ENCODE measurements around the gene ARHGAP9.
"Not testable (repeated sequence)": the region's sequence is repeated elsewhere in the genome, so short reads cannot be mapped to it uniquely, and the experiment has no call there.

Gene ARHGAP9

GRCh38 chr12:57511161-57511560 lies 31.5 kb upstream of the ARHGAP9 start:
- H3K36me3 ChIP-seq (ENCODE audit: control insufficient read depth in 2 of 2, insufficient read depth in 2 of 2, low read length in 2 of 2): peaks cover 40 to 55% of the 10 kb centered on the region in 2 donors

GRCh38 chr12:57507796-57508195 lies 28.1 kb upstream of the ARHGAP9 start:
- peaks cover 27 to 49% of the 10 kb centered on the region in 2 donors for H3K36me3 ChIP-seq (ENCODE audit: control insufficient read depth in 2 of 2, insufficient read depth in 2 of 2, low read length in 2 of 2)
- not testable (repeated sequence) for H3K9me3 ChIP-seq (ENCODE audit: control insufficient read depth in 2 of 2, low read length in 2 of 2); H3K4me3 ChIP-seq (ENCODE audit: low read length in 2 of 2); H3K4me1 ChIP-seq (ENCODE audit: control insufficient read depth in 2 of 2, insufficient read depth in 2 of 2, low read length in 2 of 2); H3K27ac ChIP-seq (ENCODE audit: low read depth in 2 of 2, low read length in 2 of 2); H3K9ac ChIP-seq (ENCODE audit: low read depth in 1 of 2, low read length in 2 of 2); H3K27me3 ChIP-seq (ENCODE audit: control insufficient read depth in 2 of 2, insufficient read depth in 2 of 2, low read length in 2 of 2)

More at GRCh38 chr12:57511161-57511560, 31.5 kb upstream of the ARHGAP9 start:
- H3K9ac ChIP-seq (ENCODE audit: low read depth in 1 of 2, low read length in 2 of 2): no peak overlapping the region
- no peak overlapping the region for H3K27ac ChIP-seq (ENCODE audit: low read depth in 2 of 2, low read length in 2 of 2)
- H3K4me1 ChIP-seq (ENCODE audit: control insufficient read depth in 2 of 2, insufficient read depth in 2 of 2, low read length in 2 of 2): no peaks in the 10 kb centered on the region
- H3K9me3 ChIP-seq (ENCODE audit: control insufficient read depth in 2 of 2, low read length in 2 of 2): no peaks in the 10 kb centered on the region
- no peaks in the 10 kb centered on the region for H3K27me3 ChIP-seq (ENCODE audit: control insufficient read depth in 2 of 2, insufficient read depth in 2 of 2, low read length in 2 of 2)
- H3K4me3 ChIP-seq (ENCODE audit: low read length in 2 of 2): no peak overlapping the region

- H3K27me3 ChIP-seq (ENCODE audit: control insufficient read depth in 2 of 2, insufficient read depth in 2 of 2, low read length in 2 of 2); H3K9ac ChIP-seq (ENCODE audit: low read depth in 1 of 2, low read length in 2 of 2); H3K27ac ChIP-seq (ENCODE audit: low read depth in 2 of 2, low read length in 2 of 2); H3K4me1 ChIP-seq (ENCODE audit: control insufficient read depth in 2 of 2, insufficient read depth in 2 of 2, low read length in 2 of 2); H3K4me3 ChIP-seq (ENCODE audit: low read length in 2 of 2); H3K9me3 ChIP-seq (ENCODE audit: control insufficient read depth in 2 of 2, low read length in 2 of 2): not testable (repeated sequence)
- peaks cover 20 to 43% of the 10 kb centered on the region in 2 donors for H3K36me3 ChIP-seq (ENCODE audit: control insufficient read depth in 2 of 2, insufficient read depth in 2 of 2, low read length in 2 of 2)
Observed at GRCh38 chr12:57506541-57506940, 26.9 kb upstream of the ARHGAP9 start.

DNA sequence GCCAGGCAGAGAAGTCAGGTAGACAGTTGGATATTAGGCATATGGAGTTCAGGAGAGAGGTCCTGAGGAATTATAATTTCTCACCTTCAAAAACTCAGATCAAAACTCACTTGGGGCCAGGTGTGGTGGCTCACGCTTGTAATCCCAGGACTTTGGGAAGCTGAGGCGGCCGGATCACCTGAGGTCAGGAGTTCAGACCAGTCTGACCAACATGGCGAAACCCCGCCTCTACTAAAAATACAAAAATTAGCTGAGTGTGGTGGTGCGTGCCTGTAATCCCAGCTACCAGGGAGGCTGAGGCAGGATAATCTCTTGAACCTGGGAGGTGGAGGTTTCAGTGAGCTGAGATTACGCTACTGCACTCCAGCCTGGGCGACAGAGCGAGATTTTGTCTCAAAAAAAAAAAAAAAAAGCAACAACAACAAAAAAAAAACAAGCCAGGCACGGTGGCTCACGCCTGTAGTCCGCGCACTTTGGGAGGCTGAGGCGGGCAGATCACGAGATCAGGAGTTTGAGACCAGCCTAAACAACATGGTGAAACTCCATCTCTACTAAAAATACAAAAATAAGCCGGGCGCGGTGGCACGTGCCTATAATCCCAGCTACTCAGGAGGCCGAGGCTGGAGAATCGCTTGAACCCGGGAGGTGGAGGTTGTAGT lies 22.8 kb upstream of the ARHGAP9 start:
- H3K9me3 ChIP-seq (ENCODE audit: control insufficient read depth in 2 of 2, low read length in 2 of 2); H3K4me1 ChIP-seq (ENCODE audit: control insufficient read depth in 2 of 2, insufficient read depth in 2 of 2, low read length in 2 of 2); H3K4me3 ChIP-seq (ENCODE audit: low read length in 2 of 2); H3K27me3 ChIP-seq (ENCODE audit: control insufficient read depth in 2 of 2, insufficient read depth in 2 of 2, low read length in 2 of 2); H3K9ac ChIP-seq (ENCODE audit: low read depth in 1 of 2, low read length in 2 of 2); H3K27ac ChIP-seq (ENCODE audit: low read depth in 2 of 2, low read length in 2 of 2): not testable (repeated sequence)
- peaks cover 41 to 61% of the 10 kb centered on the region in 2 donors for H3K36me3 ChIP-seq (ENCODE audit: control insufficient read depth in 2 of 2, insufficient read depth in 2 of 2, low read length in 2 of 2)

DNA sequence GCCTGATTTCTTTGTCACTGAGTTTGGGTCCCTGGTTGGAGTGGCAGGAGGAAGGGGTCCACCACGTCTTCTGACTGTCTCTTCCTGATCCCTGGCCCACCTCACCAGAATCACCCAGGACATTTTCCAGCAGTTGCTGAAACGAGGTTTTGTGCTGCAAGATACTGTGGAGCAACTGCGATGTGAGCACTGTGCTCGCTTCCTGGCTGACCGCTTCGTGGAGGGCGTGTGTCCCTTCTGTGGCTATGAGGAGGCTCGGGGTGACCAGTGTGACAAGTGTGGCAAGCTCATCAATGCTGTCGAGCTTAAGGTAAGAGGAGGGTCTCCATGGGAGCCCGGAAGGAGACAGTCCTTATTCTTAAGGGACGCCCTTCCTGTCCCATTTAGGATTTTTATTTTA lies 20.5 kb upstream of the ARHGAP9 start:
- Histone ChIP-seq H3K36me3 (ENCODE audit: control insufficient read depth in 2 of 2, insufficient read depth in 2 of 2, low read length in 2 of 2) (peaks cover 45 to 51% of the 10 kb centered on the region in 2 donors), H3K4me1 (ENCODE audit: control insufficient read depth in 2 of 2, insufficient read depth in 2 of 2, low read length in 2 of 2) (no peaks in the 10 kb centered on the region), H3K9me3 (ENCODE audit: control insufficient read depth in 2 of 2, low read length in 2 of 2) (no peaks in the 10 kb centered on the region), H3K4me3 (ENCODE audit: low read length in 2 of 2) (no peak overlapping the region), H3K9ac (ENCODE audit: low read depth in 1 of 2, low read length in 2 of 2) (no peak overlapping the region), H3K27ac (ENCODE audit: low read depth in 2 of 2, low read length in 2 of 2) (no peak overlapping the region), H3K27me3 (ENCODE audit: control insufficient read depth in 2 of 2, insufficient read depth in 2 of 2, low read length in 2 of 2) (no peaks in the 10 kb centered on the region)

DNA sequence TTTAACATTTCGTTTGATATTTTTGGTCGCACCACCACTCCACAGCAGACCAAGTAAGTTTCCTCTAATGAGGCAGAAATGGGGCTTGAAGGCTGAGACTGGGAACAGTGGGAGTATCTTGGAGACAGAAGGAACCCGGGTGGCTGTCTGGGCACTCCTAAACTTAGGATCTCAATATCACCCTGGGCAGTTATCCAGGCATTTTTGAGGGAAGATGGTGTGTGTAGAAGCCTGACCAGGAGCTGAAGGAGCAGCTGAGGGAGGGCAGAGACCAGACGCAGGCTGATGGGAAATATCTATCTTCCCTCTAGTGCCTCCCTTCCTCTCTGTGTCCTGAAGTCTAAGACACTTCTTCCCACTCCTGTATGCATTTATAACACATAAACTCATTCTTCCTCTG lies 18.9 kb upstream of the ARHGAP9 start:
- no peak overlapping the region for H3K27ac ChIP-seq (ENCODE audit: low read depth in 2 of 2, low read length in 2 of 2)

DNA sequence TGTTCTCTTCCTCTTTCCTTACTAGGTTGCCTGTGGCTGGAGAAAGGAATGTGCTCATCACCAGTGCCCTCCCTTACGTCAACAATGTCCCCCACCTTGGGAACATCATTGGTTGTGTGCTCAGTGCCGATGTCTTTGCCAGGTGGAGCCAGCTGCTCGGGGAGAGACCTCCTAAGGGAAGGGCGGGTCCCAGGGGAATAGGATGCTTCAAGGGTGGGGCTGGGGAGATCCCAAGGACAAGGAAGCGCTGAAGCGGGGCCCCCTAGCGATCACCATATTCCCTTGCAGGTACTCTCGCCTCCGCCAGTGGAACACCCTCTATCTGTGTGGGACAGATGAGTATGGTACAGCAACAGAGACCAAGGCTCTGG lies 18.5 kb upstream of the ARHGAP9 start:
- Histone ChIP-seq H3K27me3 (ENCODE audit: control insufficient read depth in 2 of 2, insufficient read depth in 2 of 2, low read length in 2 of 2) (no peaks in the 10 kb centered on the region), H3K36me3 (ENCODE audit: control insufficient read depth in 2 of 2, insufficient read depth in 2 of 2, low read length in 2 of 2) (peaks cover 36 to 37% of the 10 kb centered on the region in 2 donors), H3K9ac (ENCODE audit: low read depth in 1 of 2, low read length in 2 of 2) (no peak overlapping the region), H3K4me1 (ENCODE audit: control insufficient read depth in 2 of 2, insufficient read depth in 2 of 2, low read length in 2 of 2) (no peaks in the 10 kb centered on the region), H3K4me3 (ENCODE audit: low read length in 2 of 2) (no peak overlapping the region), H3K27ac (ENCODE audit: low read depth in 2 of 2, low read length in 2 of 2) (no peak overlapping the region), H3K9me3 (ENCODE audit: control insufficient read depth in 2 of 2, low read length in 2 of 2) (no peaks in the 10 kb centered on the region)

More for the DNA sequence above, 18.9 kb upstream of the ARHGAP9 start:
- Histone ChIP-seq H3K9me3 (ENCODE audit: control insufficient read depth in 2 of 2, low read length in 2 of 2) (no peaks in the 10 kb centered on the region), H3K4me1 (ENCODE audit: control insufficient read depth in 2 of 2, insufficient read depth in 2 of 2, low read length in 2 of 2) (no peaks in the 10 kb centered on the region), H3K27me3 (ENCODE audit: control insufficient read depth in 2 of 2, insufficient read depth in 2 of 2, low read length in 2 of 2) (no peaks in the 10 kb centered on the region), H3K9ac (ENCODE audit: low read depth in 1 of 2, low read length in 2 of 2) (no peak overlapping the region), H3K36me3 (ENCODE audit: control insufficient read depth in 2 of 2, insufficient read depth in 2 of 2, low read length in 2 of 2) (peaks cover 36 to 37% of the 10 kb centered on the region in 2 donors), H3K4me3 (ENCODE audit: low read length in 2 of 2) (no peak overlapping the region)

DNA sequence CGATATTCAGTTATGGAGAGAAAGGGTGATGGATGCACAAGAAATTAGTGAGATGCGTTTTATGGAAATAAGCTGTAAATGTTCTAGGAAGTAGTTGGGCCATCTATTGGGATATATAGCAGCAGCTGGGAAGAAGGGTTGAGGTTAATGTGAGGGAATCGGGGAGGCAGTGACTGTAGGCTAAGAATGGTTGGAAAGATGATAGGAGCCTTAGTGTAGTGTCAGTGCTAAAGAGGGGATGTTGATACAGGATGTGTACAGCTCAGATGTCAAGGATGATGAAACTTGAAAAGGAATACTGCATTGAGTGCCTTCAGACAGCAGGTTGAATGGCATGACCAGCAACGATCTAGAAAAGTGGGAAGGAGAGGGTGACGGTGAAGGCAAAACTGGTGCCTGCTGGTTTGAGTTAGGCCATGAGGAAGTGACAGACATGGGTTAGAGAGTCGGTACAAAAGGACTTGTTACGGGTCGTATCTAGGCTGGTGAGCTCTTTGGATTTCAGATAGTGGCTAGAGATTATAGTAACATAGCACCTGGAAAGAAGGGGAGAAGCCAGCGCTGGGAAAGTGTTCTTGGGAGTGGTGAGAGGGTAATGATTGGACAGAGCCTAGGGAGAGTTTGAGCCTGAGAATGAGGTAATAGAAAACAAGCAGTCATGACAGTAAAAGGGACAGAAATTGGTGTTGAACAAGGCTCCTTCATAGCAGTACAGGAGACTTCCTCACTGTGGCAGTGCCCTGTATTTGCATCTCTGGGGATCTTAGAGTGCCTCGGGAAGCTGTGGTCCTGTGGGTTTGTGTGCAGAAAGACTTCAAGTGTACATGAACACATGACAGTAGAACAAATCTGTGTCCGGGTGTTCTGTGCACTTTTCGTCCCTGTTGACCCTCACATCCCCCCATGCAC lies 17.8 kb upstream of the ARHGAP9 start:
- Histone ChIP-seq H3K27me3 (ENCODE audit: control insufficient read depth in 2 of 2, insufficient read depth in 2 of 2, low read length in 2 of 2) (no peaks in the 10 kb centered on the region), H3K9ac (ENCODE audit: low read depth in 1 of 2, low read length in 2 of 2) (no peak overlapping the region), H3K4me1 (ENCODE audit: control insufficient read depth in 2 of 2, insufficient read depth in 2 of 2, low read length in 2 of 2) (no peaks in the 10 kb centered on the region), H3K36me3 (ENCODE audit: control insufficient read depth in 2 of 2, insufficient read depth in 2 of 2, low read length in 2 of 2) (peaks cover 41% of the 10 kb centered on the region in 2 donors), H3K4me3 (ENCODE audit: low read length in 2 of 2) (no peak overlapping the region), H3K27ac (ENCODE audit: low read depth in 2 of 2, low read length in 2 of 2) (no peak overlapping the region), H3K9me3 (ENCODE audit: control insufficient read depth in 2 of 2, low read length in 2 of 2) (no peaks in the 10 kb centered on the region)

DNA sequence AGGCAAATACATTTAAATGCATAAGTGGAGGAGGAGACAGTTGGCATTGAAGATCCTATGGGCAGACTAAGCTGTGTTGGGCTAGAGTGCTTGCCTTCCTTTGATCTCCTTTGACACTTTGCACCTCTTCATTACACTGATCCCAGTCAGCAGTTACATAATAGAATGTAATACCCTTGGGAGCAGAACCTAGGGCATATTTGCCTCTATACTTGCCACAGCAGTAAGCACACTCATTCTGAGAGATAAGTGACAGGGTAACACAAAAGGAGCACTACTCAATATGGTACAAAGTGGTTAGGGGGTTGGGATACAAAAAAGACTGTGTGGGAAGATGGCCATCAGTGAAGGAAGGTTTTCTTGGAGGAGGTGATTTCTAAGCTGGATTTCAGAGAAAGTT lies 17.2 kb upstream of the ARHGAP9 start:
- Histone ChIP-seq H3K27me3 (ENCODE audit: control insufficient read depth in 2 of 2, insufficient read depth in 2 of 2, low read length in 2 of 2) (no peaks in the 10 kb centered on the region), H3K9ac (ENCODE audit: low read depth in 1 of 2, low read length in 2 of 2) (no peak overlapping the region), H3K27ac (ENCODE audit: low read depth in 2 of 2, low read length in 2 of 2) (no peak overlapping the region), H3K4me3 (ENCODE audit: low read length in 2 of 2) (no peak overlapping the region), H3K9me3 (ENCODE audit: control insufficient read depth in 2 of 2, low read length in 2 of 2) (no peaks in the 10 kb centered on the region), H3K36me3 (ENCODE audit: control insufficient read depth in 2 of 2, insufficient read depth in 2 of 2, low read length in 2 of 2) (peaks cover 37 to 39% of the 10 kb centered on the region in 2 donors), H3K4me1 (ENCODE audit: control insufficient read depth in 2 of 2, insufficient read depth in 2 of 2, low read length in 2 of 2) (no peaks in the 10 kb centered on the region)

GRCh38 chr12:57495051-57495701 lies 15.5 kb upstream of the ARHGAP9 start:
- H3K9me3 ChIP-seq (ENCODE audit: control insufficient read depth in 2 of 2, low read length in 2 of 2); H3K27ac ChIP-seq (ENCODE audit: low read depth in 2 of 2, low read length in 2 of 2); H3K9ac ChIP-seq (ENCODE audit: low read depth in 1 of 2, low read length in 2 of 2); H3K4me1 ChIP-seq (ENCODE audit: control insufficient read depth in 2 of 2, insufficient read depth in 2 of 2, low read length in 2 of 2); H3K27me3 ChIP-seq (ENCODE audit: control insufficient read depth in 2 of 2, insufficient read depth in 2 of 2, low read length in 2 of 2); H3K4me3 ChIP-seq (ENCODE audit: low read length in 2 of 2): not testable (repeated sequence)
- peaks cover 37 to 39% of the 10 kb centered on the region in 2 donors for H3K36me3 ChIP-seq (ENCODE audit: control insufficient read depth in 2 of 2, insufficient read depth in 2 of 2, low read length in 2 of 2)
